Embryonic facial prominence (tissue), 1 donor: ENCODE results near the gene EGFL8.

Experiments
- DNase-seq: peaks from one replicate; pipeline ENCODE4 v3.0.0-alpha.2; 2016; ENCODE audit errors: extremely low spot score

EGFL8 gene

GRCh38 chr6:32167761-32168262 lies 3.4 kb downstream of the EGFL8 start:
- no peak for DNase-seq

- DNase-seq = no peak
These were observed 4.0 kb downstream of the EGFL8 start for GRCh38 chr6:32168350-32168749.

GRCh38 chr6:32168807-32169591 lies 4.6 kb downstream of the EGFL8 start:
- DNase-seq = no peak

DNA sequence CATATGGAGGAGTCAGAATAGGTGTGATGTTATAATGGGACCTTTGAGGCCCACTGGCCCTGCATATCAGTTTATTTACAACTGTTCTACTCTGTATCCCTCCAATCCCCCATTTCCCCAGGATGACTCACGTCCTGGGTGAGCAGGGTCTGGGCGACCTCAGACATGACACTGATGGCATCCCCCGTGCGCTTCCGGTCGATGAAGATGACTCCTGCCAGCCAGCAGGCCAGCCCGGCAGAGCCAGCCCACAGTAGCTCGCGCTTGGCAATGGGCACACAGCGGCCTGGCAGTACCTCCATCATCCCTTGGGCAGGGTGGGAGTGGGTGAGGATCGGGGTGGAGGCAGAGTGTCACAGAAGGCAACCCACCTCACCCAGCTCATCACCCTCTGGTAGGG lies 5.9 kb downstream of the EGFL8 start:
- DNase-seq = no peak

GRCh38 chr6:32171234-32171633 lies 6.8 kb downstream of the EGFL8 start:
- no peak for DNase-seq

DNA sequence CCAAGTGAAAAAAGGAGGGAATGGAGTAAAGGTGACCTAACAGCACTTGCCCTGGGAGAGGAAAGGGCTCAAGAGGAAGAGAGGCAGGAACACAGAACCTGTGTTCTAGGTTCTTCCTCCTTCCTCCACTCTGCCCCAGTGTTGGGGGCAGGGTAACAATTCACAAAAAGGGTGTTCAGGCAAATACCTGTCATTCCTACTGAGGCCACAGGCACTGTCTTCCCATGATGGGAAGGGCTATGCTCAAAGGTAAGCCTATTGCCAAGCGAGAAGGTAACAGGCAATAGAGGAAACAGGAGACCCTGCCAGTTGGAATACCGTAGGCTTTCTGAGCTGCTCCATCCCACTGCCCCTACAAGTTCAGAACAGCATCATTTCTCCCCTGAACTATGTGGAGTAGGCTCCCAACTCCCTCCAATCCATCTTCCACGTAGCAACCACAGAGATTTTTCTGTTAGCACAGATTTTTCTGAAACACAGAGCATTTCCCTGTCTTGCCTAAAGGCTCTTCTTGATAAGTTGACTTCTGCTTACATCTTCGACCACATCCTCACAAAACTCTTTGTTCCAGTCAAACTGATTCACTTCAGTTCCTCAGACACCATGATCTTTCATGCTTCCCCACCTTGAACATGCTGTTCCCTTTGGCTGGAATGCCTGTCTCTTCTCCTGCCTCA lies 8.8 kb downstream of the EGFL8 start:
- DNase-seq = no peak

GRCh38 chr6:32174416-32174815 lies 10.0 kb downstream of the EGFL8 start:
- no peak for DNase-seq

DNA sequence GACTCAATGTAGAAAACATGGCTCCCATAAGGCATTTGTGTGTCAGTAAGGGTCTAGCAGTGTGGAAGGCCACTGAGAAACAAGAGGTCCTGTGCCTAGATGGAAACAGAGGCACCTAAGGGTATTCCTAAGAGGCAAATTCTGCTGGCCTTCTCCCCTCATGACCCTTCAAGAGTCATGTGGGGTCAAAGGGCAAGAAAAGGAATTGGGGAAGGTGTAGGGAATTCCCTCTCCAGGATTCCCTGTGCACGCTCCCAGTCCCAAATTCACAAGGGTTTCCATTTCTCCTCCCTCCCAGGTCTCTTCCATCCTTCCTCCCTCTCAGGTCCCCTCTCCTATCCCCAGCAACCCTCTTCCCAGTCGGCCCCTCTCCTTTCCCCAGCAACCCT lies 10.9 kb downstream of the EGFL8 start:
- no peak for DNase-seq

DNA sequence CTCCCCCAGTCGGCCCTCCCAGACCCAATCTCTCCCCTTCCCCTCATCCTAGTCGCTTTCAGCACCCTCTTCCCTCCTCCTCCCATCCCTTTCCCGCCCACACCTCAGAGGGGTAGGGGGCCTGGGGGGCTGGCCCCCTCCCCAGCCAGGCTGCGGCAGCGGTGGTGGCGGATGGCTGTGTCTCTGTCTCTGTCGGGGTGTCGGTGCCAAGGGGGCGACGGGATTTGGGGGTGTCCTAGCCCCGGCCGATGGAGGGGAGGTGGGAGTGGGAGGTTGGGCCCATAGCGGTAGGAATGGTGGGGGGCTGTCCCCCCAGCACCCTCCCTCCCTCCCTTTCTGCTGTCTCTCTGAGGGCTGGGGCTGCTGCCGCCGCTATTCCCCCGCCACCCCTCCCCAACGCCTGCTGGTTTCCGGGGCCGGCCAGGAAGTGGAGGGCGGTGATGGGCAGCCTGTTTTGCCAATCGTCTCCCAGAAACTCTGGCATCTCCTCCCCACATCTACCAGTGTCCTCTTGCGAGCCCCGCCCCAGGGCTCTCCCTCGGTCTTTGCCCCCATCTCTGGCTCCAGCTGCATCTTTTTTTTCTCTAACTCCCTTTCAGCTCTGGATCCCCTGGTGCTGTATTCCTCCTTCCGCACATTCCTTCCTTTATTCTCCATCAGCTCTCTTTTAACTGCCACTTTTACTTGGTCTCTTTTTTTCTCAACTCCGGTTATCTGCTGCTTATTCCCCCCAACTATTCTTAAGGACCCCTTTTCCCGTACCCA lies 11.5 kb downstream of the EGFL8 start, which contains the start of gene AGPAT1:
TSS of gene AGPAT1 (minus strand) at position 374 of the 765 bp plus-strand sequence. CDS start 4,588 bp downstream, outside the sequence.
- peak; percentile 93 for DNase-seq

GRCh38 chr6:32176476-32177182 lies 12.2 kb downstream of the EGFL8 start:
- DNase-seq = no peak

- DNase-seq = no peak
These were observed 12.9 kb downstream of the EGFL8 start for GRCh38 chr6:32177183-32177787.

GRCh38 chr6:32177788-32178546 lies 13.6 kb downstream of the EGFL8 start, which contains the start of gene RNF5:
TSS of gene RNF5 (plus strand) at chr6:32178405. CDS start at chr6:32178512, 107 bp downstream.
- DNase-seq = peak; percentile 100

DNA sequence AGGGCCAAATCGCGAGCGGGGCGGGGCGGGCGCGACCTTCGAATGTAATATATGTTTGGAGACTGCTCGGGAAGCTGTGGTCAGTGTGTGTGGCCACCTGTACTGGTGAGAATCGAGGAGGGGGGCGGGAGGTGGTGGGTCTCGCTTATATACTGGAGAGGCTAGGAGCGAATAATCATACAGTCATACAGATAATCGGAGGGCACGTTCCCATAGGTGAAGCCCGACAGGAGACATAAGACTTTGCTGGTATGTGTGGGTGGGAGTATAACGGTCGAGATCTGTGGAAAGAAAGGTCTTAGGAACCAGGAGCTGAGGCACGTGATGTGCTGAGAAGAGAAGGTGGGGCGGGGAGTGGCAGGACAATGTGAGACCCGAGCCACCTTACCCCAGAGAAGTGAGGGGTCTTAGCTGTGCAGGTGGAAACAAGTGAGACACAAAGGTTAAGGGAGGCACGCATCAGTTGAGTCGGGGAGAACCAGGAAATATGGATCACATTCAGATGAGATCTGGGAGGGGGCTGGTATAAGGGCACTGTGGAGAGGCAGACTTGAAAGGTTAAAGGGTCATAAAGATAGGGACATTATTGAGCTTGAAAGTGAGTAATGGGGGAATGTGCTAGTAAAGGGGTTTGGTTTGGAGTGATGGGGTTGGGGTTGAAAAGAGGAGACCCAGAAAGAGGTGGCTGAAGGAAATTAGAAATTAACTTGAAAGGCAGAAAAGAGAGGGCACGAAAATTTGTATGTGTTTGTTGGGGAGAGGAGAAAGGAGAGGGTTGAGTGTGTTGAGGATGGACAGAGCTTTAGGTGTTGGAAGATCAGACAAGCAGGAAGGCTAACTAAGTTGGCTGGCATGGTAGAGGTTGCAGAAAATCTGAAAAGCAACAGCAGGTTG lies 14.4 kb downstream of the EGFL8 start:
- no peak for DNase-seq

DNA sequence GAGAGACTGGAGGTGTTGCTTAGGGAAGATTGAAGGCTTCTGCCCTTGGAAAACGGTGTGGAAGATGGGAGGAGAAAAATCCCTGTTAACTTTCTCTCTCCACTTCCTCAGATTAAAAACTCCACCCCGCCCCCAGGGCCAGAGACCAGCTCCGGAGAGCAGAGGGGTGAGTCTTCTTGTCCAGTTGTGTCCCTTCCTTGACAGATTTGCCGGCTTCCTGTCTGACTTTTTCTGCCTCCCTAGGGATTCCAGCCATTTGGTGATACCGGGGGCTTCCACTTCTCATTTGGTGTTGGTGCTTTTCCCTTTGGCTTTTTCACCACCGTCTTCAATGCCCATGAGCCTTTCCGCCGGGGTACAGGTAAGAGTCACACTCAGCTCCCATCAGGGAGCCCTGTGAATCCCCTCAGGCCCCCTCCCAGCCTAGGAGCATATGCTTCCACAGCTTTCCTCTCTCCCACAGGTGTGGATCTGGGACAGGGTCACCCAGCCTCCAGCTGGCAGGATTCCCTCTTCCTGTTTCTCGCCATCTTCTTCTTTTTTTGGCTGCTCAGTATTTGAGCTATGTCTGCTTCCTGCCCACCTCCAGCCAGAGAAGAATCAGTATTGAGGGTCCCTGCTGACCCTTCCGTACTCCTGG lies 15.5 kb downstream of the EGFL8 start:
- no peak for DNase-seq

- no peak for DNase-seq
These were observed 16.8 kb downstream of the EGFL8 start for GRCh38 chr6:32181148-32181702.

DNA sequence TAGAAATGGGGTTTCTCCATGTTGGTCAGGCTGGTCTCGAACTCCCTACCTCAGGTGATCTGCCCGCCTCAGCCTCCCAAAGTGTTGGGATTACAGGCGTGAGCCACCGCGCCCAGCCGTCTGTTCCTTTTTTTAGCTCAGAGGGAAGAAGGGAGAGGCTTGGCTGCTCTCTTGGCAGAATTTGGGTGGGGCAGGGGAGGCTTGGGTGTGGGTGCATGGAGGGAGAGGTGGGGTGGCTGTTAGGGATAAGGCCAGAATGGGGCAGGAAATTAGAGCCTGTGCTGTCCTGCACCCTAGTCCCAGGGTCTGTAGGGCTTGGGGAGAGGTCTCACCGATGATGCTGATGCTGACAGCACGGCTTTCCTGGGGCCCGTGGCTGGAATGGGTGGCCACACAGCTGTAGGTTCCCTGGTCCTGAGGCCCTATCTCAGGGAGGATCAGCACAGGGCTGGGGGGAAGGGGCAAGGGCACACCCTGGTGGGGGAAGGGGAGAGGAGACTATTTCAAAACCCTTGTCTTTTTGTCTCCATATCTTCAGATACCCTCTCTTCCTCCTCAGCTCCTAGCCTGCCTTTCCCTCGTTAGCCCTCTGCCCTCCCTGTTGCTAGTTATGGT lies 17.6 kb downstream of the EGFL8 start:
- no peak for DNase-seq

GRCh38 chr6:32182555-32182981 lies 18.2 kb downstream of the EGFL8 start:
- no peak for DNase-seq

- no peak for DNase-seq
These were observed 18.6 kb downstream of the EGFL8 start for GRCh38 chr6:32183030-32183429.
